GM13976 (cell line): ENCODE results near the gene NR3C2.
A peak's percentile ranks its signal among the peaks of the same experiment; 100 is the strongest.

ENCODE experiments used
- DNase-seq: peaks from one replicate; pipeline ENCODE4 v3.0.0; 2012; ENCODE audit warnings: low spot score
- in situ Hi-C: fragments of 300-500 bp; cut with MboI; formaldehyde crosslinking; loops from one replicate; pipeline ENCODE4 v1.12.0; 2022; ENCODE audit warnings: low sequenced_read_pairs, mixed read lengths, inconsistent platforms; ENCODE audit not compliant: unreplicated experiment
- TF ChIP-seq, protein P1 (sequence below): IDR thresholded peaks from 2 replicates; pipeline ENCODE4 v1.5.1; 2012; ENCODE audit warnings: borderline replicate concordance, mild to moderate bottlenecking; ENCODE audit not compliant: insufficient read depth; ENCODE audit errors: extremely low read depth, missing control alignments, control extremely low read depth

The NR3C2 gene

DNA sequence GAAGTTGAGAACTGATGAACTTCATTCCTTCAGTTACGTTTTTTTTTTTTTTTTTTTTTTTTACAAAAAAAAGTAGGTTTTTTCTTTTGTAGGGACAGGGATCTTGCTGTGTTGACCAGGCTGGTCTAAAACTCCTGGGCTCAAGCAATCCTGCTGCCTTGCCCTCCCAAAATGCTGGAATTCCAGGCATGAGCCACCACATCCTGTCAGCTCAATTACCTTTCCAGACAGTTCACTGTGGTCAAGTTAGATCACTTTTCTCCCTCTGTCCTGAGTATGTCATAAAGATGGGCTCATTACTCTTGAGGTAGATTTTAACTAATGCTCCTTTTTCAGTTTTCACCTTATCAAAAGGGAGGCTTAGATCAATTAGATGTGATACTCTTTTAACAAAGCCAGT lies 10.8 kb upstream of the NR3C2 start:
- in situ Hi-C loops: no loop called here
- TF ChIP-seq, protein P1, sequence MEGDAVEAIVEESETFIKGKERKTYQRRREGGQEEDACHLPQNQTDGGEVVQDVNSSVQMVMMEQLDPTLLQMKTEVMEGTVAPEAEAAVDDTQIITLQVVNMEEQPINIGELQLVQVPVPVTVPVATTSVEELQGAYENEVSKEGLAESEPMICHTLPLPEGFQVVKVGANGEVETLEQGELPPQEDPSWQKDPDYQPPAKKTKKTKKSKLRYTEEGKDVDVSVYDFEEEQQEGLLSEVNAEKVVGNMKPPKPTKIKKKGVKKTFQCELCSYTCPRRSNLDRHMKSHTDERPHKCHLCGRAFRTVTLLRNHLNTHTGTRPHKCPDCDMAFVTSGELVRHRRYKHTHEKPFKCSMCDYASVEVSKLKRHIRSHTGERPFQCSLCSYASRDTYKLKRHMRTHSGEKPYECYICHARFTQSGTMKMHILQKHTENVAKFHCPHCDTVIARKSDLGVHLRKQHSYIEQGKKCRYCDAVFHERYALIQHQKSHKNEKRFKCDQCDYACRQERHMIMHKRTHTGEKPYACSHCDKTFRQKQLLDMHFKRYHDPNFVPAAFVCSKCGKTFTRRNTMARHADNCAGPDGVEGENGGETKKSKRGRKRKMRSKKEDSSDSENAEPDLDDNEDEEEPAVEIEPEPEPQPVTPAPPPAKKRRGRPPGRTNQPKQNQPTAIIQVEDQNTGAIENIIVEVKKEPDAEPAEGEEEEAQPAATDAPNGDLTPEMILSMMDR: no peak
- DNase-seq: no peak

DNA sequence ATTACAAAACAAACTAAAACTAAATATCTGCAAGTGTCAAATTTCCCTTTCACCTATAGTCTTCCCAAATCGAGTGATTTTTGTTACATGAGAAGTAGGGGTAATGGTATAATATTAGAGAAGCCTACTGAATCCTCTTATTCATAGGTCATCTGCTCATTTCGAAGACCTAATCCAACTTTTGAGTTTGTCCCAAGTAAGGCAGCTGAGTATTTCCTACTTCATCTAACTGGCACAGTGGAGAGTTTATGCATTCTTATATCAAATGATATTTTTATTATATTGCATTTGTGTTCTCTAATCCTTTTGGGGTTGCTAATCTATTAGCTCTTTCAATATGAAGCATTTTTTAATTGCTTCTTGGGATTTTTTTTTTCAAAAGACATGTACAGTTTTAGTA lies 7.7 kb upstream of the NR3C2 start:
- in situ Hi-C loops: no loop called here

DNA sequence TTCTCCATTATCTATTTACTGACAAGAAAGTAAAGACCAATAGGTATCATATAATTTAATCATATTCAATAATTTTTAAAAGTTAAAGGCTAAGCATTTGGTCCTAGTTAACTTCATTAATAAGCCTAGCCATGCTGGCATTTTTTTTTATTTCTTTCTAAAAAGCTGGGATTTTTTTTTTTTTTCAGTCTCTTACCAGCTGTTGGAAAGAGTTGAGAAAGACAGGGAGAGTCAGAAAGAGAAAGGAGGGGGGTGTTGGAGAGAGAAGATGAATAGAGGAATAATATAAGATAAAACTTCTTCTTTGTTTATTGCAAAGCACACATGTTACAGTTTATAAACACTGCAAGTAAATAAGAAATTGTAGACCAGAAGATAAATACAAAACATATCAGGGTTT lies 5.9 kb upstream of the NR3C2 start:
- in situ Hi-C loops: no loop called here
- TF ChIP-seq, protein P1: no peak
- no peak for DNase-seq

More for the DNA sequence above, 7.7 kb upstream of the NR3C2 start:
- TF ChIP-seq, protein P1: no peak
- no peak for DNase-seq

DNA sequence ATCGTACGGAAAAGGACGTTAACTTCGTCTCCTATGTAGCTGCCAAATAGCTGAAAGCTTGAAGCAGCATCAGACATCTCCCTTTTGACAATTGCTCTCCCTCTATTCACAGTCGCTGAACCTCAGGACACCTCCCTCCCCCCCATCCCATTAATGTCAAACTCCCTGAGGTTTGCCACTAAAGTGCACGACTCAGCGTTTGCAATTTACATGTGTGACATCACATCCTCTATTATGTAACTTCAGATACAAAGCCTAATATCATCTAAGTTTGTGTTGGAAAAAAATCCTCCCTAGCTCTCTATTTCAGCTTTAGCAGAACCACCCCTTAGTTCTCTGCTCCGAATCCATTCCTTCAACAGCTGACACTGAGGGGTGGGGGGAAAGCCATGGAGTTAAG lies 5.5 kb upstream of the NR3C2 start:
- DNase-seq: no peak
- TF ChIP-seq, protein P1: no peak
- in situ Hi-C loops: no loop called here

DNA sequence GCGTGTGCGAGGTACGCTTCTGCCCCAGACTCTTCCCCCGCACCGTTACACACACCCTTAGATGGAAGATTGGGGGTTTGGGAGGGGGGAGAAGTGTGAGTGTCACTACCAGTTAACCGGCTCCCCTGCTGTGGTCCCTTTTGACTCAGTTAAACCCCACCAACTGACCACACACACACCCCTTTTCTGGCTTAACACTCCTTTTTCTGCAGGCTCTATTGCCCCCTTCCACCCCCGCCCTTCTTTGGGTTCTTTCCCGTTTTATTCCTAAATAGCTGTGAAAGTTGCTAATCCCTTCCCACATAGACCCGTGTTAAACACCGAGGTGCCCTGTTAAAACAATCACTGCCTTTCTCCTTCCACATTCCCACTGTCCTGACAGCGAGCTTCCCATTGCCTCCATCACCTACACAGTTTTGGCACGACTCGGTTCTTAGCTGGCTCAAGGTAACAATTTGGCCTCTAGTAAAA lies 3.7 kb upstream of the NR3C2 start:
- in situ Hi-C loops: no loop called here
- DNase-seq: no peak
- TF ChIP-seq, protein P1: no peak

DNA sequence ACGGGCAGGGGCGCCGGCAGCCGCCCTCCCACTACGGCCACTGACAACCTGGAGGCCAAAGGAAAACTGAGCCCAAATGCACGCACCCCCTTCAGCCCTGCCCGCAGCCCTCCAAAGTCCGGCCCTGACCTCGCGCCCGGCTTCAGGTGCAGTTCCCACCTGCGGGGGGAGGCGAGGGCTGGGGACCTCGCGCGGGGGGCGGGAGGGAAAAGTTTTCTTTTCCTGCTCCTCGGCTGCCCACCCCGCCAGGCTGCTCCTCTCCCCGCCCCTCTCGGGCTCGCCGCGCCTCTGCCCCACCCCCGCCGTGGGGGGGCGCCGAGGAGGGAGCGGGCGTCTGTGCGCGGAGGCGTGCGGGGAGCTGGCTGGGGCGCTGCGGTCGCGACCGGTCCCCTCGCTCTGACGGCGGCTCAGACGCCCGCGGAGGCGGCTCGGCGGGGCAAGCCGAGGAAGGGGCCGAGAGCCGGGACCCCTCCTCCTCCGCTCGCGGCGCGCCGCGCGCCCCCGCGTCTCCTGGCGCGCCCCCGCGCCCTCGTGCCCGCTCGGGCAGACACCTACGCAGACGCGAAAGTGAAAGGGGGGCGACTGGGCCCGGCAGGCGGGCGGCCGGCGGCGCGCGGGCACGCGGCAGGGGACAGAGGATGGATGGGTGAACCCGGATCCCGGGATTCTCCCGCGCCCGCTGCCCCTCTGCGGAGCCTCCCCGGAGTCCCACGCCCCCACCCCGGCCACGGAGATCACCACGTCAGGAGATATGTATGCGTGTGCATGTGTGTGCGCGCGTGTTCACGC lies 3.1 kb upstream of the NR3C2 start:
- in situ Hi-C loops: no loop called here
- peak; percentile 53 for DNase-seq
- TF ChIP-seq, protein P1: no peak
